ENCODE results near the gene NAT10. TPM values are rescaled to one million over a fixed set of nuclear protein-coding genes. Genes with fewer than 3 reads are reported as not detected.

NAT10 gene
- total and polyA plus RNA-seq, 4 experiments from 2014 or later, result 28.0 to 81.5 (median 61.4) TPM

DNA sequence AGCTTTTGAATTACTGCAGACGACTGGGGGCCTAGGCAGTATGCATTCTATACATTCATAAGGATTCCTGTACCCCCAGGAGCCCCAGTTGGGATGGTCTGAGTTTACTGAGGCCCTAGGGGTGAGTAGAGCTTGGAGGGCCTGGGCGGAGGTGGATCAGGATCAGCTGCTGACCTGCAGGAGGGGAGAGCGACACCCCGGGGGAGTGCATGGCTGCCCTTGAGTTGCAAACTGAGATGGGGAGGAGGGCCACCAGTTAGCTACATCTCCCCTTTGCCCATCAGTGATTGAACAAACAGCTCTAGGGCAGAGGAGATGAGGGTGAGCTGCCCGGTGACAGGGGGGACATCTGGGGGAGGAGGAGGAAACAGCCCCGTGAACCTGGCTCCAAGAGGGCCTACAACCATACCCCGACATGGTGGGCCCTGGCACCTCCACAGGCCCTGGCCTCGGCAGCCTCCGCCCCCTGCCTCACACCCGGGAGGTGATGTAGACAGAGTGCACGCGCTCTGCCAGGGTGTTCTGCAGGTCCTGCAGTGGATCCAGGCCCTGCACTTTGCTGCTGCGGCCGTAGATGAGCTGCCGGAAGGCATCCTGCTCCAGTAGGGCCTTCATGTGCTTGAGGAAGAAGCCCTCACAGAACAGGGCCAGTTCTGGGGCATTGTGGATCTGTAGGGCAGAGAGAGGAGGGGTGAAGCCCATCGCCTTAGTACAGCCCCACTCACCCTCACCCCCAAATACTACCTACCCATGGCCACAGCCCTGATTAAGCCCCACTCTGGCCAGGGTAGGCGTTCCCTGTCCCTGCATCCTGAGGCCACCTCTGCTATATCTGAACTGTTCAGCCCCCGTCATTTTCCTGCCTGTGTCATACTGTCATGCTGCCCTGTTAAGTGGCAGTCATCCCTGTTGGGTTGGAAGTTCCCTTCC lies 46.8 kb downstream of the NAT10 start:
- Mint-ChIP-seq H3K27ac (peak overlapping the region in 6 of 7 donors; percentile 27 to 69 (median 52)), H3K27me3 (no peaks in the 10 kb centered on the region), H3K36me3 (peaks cover 9 to 25% of the 10 kb centered on the region in 2 donors), H3K9me3 (no peaks in the 10 kb centered on the region), H3K4me3 (no peak overlapping the region), H3K4me1 (peaks cover 0 to 4% (median 2%) of the 10 kb centered on the region in 4 donors)
- CTCF ChIA-PET (ENCODE audit: partially characterized antibody), result interaction anchor here (0.9 to 2.6 kb wide), 2 partner anchors 22 to 35 kb away, joined by 3 to 10 read pairs; no protein-coding TSS in a partner anchor
- Histone ChIP-seq H3K27me3 (ENCODE audit: insufficient read depth, low read length) (no peaks in the 10 kb centered on the region), H3K27ac (ENCODE audit: low read depth, low read length) (no peak overlapping the region), H3K4me3 (ENCODE audit: low read length in 2 of 2) (no peak overlapping the region), H3K4me1 (ENCODE audit: insufficient read depth, low read length) (no peaks in the 10 kb centered on the region), H3K9me3 (ENCODE audit: control insufficient read depth in 1 of 2, low read length in 2 of 2) (no peaks in the 10 kb centered on the region), H3K36me3 (ENCODE audit: insufficient read depth, low read length) (peaks cover 23% of the 10 kb centered on the region)
- DNase-seq, result no peak
- intact Hi-C loops (cut with micrococcal nuclease), result no loop called here
- POLR2A ChIA-PET (ENCODE audit: partially characterized antibody), result no interaction called here

DNA sequence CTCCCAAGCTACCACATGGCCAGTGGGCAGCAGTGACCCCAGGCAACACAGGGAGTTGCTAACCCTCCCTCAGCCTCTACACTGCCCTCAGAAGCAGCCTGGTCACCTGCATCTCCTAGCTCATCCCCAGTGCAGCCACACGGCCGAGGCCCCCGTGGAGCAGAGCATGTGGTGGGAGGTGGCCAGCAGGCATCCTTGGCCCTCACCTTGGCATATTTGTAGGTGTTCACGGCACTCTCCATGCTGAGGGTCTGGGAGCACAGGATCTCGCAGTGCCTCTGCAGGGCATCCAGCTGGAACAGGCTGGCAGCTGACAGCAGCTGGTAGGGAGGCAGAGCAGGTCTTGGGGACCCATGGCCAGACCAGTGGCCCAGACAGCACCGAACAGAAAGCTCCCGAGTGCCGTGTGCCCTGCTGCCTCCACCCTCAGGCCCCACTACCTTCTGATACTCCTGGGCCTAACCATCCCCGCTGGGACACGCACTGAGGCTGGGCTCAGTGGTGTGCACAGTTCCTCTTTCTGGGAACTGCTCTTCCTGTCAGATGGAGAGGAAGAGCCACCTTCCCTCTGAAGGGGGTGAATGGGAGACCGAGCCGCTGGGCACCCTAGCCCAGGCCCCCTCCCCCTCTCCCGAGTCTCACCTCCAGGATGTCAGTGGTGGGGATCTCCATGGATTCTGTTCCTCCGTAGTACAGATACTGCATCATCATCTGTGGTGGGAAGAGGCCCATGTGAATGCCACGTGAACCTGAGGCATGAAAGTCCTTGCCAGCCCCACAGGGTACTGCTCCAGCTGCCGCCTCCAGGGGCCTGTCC lies 48.8 kb downstream of the NAT10 start:
- POLR2A ChIA-PET (ENCODE audit: partially characterized antibody), result no interaction called here

DNA sequence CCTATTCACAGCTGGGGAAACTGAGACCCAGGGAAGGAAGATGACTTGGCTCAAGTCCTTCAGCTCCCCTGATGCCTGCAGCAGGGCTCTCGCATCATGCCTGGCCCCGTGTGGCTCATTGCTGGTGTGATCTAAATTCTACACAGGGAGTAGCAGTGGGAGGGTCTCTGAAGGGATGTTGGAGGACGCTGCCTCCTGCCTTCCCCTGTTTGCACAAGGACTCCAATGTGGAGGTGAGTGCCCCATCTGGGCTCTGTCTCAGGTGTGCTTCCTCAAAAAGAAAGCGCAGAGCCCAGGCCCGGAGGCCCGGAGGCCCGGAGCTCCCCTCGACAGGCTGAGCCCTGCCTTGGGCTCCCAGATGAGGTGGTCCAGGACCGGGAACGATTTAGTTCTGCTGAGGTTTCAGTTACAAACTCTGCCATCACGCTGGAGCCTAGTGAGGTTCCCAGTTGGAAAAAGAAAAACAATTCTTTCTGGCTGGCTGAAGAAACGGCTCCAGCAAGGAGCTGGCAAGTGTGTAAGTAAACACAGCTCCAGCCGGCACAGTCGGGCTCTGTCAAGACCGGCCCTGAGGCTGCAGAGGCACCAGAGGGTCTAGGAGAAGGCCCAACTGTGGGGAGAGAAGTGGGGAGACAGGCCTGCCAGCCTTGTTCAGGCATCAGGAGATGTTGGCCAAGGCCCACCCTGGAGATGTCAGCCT lies 49.8 kb downstream of the NAT10 start:
- H3K27me3 Mint-ChIP-seq, result no peaks in the 10 kb centered on the region
- peak overlapping the region in 2 of 7 donors; percentile 36 to 73 for H3K27ac Mint-ChIP-seq
- no peak overlapping the region for H3K4me3 ChIP-seq (ENCODE audit: low read length in 2 of 2)
- POLR2A ChIA-PET (ENCODE audit: partially characterized antibody), result no interaction called here
- H3K4me3 Mint-ChIP-seq, result no peak overlapping the region
- H3K27me3 ChIP-seq (ENCODE audit: insufficient read depth, low read length), result no peaks in the 10 kb centered on the region
- intact Hi-C loops (cut with micrococcal nuclease), result no loop called here
- DNase-seq, result no peak
- no peaks in the 10 kb centered on the region for H3K9me3 Mint-ChIP-seq
- H3K36me3 ChIP-seq (ENCODE audit: insufficient read depth, low read length), result no peaks in the 10 kb centered on the region
- H3K27ac ChIP-seq (ENCODE audit: low read depth, low read length), result no peak overlapping the region
- no peaks in the 10 kb centered on the region for H3K4me1 ChIP-seq (ENCODE audit: insufficient read depth, low read length)
- no peaks in the 10 kb centered on the region for H3K9me3 ChIP-seq (ENCODE audit: control insufficient read depth in 1 of 2, low read length in 2 of 2)
- CTCF ChIA-PET (ENCODE audit: partially characterized antibody), result no interaction called here
- H3K4me1 Mint-ChIP-seq, result peaks cover 0 to 11% (median 4%) of the 10 kb centered on the region in 4 donors
- peaks cover 0 to 6% of the 10 kb centered on the region in 2 donors for H3K36me3 Mint-ChIP-seq

More for the DNA sequence above, 48.8 kb downstream of the NAT10 start:
- Histone ChIP-seq H3K36me3 (ENCODE audit: insufficient read depth, low read length) (peaks cover 5% of the 10 kb centered on the region), H3K27me3 (ENCODE audit: insufficient read depth, low read length) (no peaks in the 10 kb centered on the region), H3K27ac (ENCODE audit: low read depth, low read length) (no peak overlapping the region), H3K4me1 (ENCODE audit: insufficient read depth, low read length) (no peaks in the 10 kb centered on the region), H3K4me3 (ENCODE audit: low read length in 2 of 2) (no peak overlapping the region), H3K9me3 (ENCODE audit: control insufficient read depth in 1 of 2, low read length in 2 of 2) (no peaks in the 10 kb centered on the region)
- no peak for DNase-seq
- CTCF ChIA-PET (ENCODE audit: partially characterized antibody), result interaction anchor here (0.7 to 1.4 kb wide), 2 partner anchors 42 to 158 kb away, joined by 3 read pairs; no protein-coding TSS in a partner anchor
- H3K36me3 Mint-ChIP-seq, result peaks cover 0 to 8% of the 10 kb centered on the region in 2 donors
- H3K4me3 Mint-ChIP-seq, result no peak overlapping the region
- H3K4me1 Mint-ChIP-seq, result peaks cover 0 to 7% (median 3%) of the 10 kb centered on the region in 4 donors
- H3K9me3 Mint-ChIP-seq, result no peaks in the 10 kb centered on the region
- H3K27ac Mint-ChIP-seq, result peak overlapping the region in 1 of 7 donors; percentile 73
- H3K27me3 Mint-ChIP-seq, result no peaks in the 10 kb centered on the region
- intact Hi-C loops (cut with micrococcal nuclease), result no loop called here

DNA sequence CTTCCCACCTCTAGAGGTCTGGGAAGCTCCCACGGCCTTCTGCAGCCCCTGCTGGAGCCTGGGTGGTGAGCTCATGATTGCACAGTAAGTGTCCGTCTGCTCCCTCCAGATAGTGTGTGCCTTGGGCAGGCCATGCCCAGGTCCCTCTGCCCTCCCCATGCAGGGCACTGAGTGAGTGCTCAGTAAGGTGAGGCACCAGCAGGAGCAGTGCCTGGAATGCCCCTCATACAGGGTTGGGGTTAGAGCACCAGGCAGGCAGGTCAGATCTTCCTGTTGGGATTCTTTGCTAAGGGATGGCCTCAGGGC lies 50.3 kb downstream of the NAT10 start:
- Histone ChIP-seq H3K9me3 (ENCODE audit: control insufficient read depth in 1 of 2, low read length in 2 of 2) (no peaks in the 10 kb centered on the region), H3K27ac (ENCODE audit: low read depth, low read length) (no peak overlapping the region), H3K4me3 (ENCODE audit: low read length in 2 of 2) (no peak overlapping the region), H3K27me3 (ENCODE audit: insufficient read depth, low read length) (no peaks in the 10 kb centered on the region), H3K4me1 (ENCODE audit: insufficient read depth, low read length) (no peaks in the 10 kb centered on the region), H3K36me3 (ENCODE audit: insufficient read depth, low read length) (no peaks in the 10 kb centered on the region)
- ChIA-PET POLR2A (ENCODE audit: partially characterized antibody) (no interaction called here), CTCF (ENCODE audit: partially characterized antibody) (no interaction called here)
- DNase-seq, result no peak
- Mint-ChIP-seq H3K27me3 (no peaks in the 10 kb centered on the region), H3K27ac (peak overlapping the region in 1 of 7 donors; percentile 30), H3K4me1 (peaks cover 0 to 11% (median 4%) of the 10 kb centered on the region in 4 donors), H3K4me3 (no peak overlapping the region), H3K9me3 (no peaks in the 10 kb centered on the region), H3K36me3 (peaks cover 0 to 2% of the 10 kb centered on the region in 2 donors)
- intact Hi-C loops (cut with micrococcal nuclease), result no loop called here

DNA sequence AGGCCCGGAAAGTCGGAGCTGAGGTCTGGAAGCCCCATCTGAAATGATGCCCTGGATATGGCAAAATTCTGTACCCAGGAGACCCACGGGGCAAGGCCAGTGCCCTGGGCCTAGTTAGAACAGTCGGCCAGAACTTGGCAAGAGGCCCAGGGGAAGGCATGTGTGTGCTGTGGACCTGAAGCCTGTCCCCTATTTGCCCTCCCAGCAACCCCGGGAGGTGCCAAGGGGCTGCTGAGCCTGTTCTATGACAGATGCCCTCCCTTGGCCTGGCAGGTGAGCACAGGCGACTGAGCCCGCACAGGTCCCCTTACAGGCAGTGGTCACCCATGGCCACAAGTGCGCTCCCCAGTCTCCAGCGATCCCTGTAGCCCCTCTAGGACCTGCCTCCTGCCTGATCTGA lies 51.7 kb downstream of the NAT10 start:
- no peak overlapping the region for H3K4me3 ChIP-seq (ENCODE audit: low read length in 2 of 2)
- Mint-ChIP-seq H3K4me1 (peaks cover 0 to 11% (median 7%) of the 10 kb centered on the region in 4 donors), H3K27me3 (no peaks in the 10 kb centered on the region), H3K27ac (no peak overlapping the region), H3K4me3 (no peak overlapping the region), H3K36me3 (no peaks in the 10 kb centered on the region), H3K9me3 (no peaks in the 10 kb centered on the region)
- no peak for DNase-seq
- intact Hi-C loops (cut with micrococcal nuclease), result no loop called here
- no peaks in the 10 kb centered on the region for H3K9me3 ChIP-seq (ENCODE audit: control insufficient read depth in 1 of 2, low read length in 2 of 2)
- H3K27ac ChIP-seq (ENCODE audit: low read depth, low read length), result no peak overlapping the region
- POLR2A ChIA-PET (ENCODE audit: partially characterized antibody), result no interaction called here
- H3K27me3 ChIP-seq (ENCODE audit: insufficient read depth, low read length), result no peaks in the 10 kb centered on the region
- H3K36me3 ChIP-seq (ENCODE audit: insufficient read depth, low read length), result no peaks in the 10 kb centered on the region
- CTCF ChIA-PET (ENCODE audit: partially characterized antibody), result no interaction called here
- H3K4me1 ChIP-seq (ENCODE audit: insufficient read depth, low read length), result no peaks in the 10 kb centered on the region

DNA sequence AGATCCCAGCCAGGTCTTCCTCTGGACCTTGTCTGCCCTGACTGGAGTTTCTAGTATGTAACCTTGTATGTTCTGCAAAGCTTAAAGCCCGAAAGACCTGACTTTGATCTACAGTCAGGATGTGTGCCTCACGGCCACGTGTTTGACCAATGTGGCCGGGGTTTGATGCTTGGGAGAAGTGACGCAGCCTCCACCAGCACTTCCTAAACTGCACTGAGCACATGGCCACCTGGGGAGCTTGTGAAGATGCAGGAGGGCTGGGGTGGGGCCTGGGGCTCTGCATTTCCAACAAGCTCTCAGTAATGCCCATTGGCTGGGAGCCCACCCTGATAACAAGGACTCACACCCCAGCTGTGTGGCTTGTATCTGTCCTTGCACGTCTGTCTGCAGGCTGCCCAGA lies 53.2 kb downstream of the NAT10 start:
- no peaks in the 10 kb centered on the region for H3K27me3 Mint-ChIP-seq
- ChIA-PET POLR2A (ENCODE audit: partially characterized antibody) (interaction anchor here (1.1 kb wide), 1 partner anchor 8 kb away, joined by 4 read pairs; no protein-coding TSS in a partner anchor), CTCF (ENCODE audit: partially characterized antibody) (interaction anchor here (0.7 kb wide), 1 partner anchor 11 kb away, joined by 3 read pairs; no protein-coding TSS in a partner anchor)
- peaks cover 0 to 7% (median 6%) of the 10 kb centered on the region in 4 donors for H3K4me1 Mint-ChIP-seq
- Histone ChIP-seq H3K4me1 (ENCODE audit: insufficient read depth, low read length) (no peaks in the 10 kb centered on the region), H3K4me3 (ENCODE audit: low read length in 2 of 2) (no peak overlapping the region), H3K36me3 (ENCODE audit: insufficient read depth, low read length) (no peaks in the 10 kb centered on the region), H3K27ac (ENCODE audit: low read depth, low read length) (no peak overlapping the region), H3K27me3 (ENCODE audit: insufficient read depth, low read length) (no peaks in the 10 kb centered on the region), H3K9me3 (ENCODE audit: control insufficient read depth in 1 of 2, low read length in 2 of 2) (no peaks in the 10 kb centered on the region)
- DNase-seq, result peak in 1 of 5 donors; percentile 6
- H3K9me3 Mint-ChIP-seq, result no peaks in the 10 kb centered on the region
- intact Hi-C loops (cut with micrococcal nuclease), result no loop called here
- peak overlapping the region in 3 of 7 donors; percentile 22 to 35 (median 29) for H3K27ac Mint-ChIP-seq
- no peaks in the 10 kb centered on the region for H3K36me3 Mint-ChIP-seq
- no peak overlapping the region for H3K4me3 Mint-ChIP-seq

Data from CD4-positive, alpha-beta memory T cell (primary cell).